Loucy (cell line): ENCODE results near the gene PDRG1.

Experiments used
- H2AFZ ChIP-seq: fragments of 200-600 bp; sonication (generic); 2 replicates; pipeline ENCODE4 v1.6.0; 2016; ENCODE audit warnings: antibody characterized with exemption, mild to moderate bottlenecking, low read length, moderate library complexity
- H3F3A ChIP-seq: fragments of 200-600 bp; 2 replicates; pipeline ENCODE4 v1.6.0; 2016; ENCODE audit warnings: antibody characterized with exemption, low read depth, mild to moderate bottlenecking
- H3K27me3 ChIP-seq: fragments of 200-600 bp; sonication (generic); 2 replicates; pipeline ENCODE4 v1.6.1; 2014; ENCODE audit warnings: low read length, mild to moderate bottlenecking; ENCODE audit not compliant: insufficient read depth, poor library complexity, severe bottlenecking
- H3K36me3 ChIP-seq: fragments of 200-600 bp; sonication (generic); 2 replicates; pipeline ENCODE4 v1.6.1; 2016; ENCODE audit warnings: low read length; ENCODE audit not compliant: insufficient read depth
- H3K4me1 ChIP-seq: fragments of 200-600 bp; sonication (generic); 2 replicates; pipeline ENCODE4 v1.5.1; 2014; ENCODE audit warnings: low read length, mild to moderate bottlenecking; ENCODE audit not compliant: insufficient read depth, poor library complexity, severe bottlenecking
- H3K4me2 ChIP-seq: fragments of 200-600 bp; sonication (generic); 2 replicates; pipeline ENCODE4 v1.6.0; 2014; ENCODE audit warnings: antibody characterized with exemption, low read length, low read depth, mild to moderate bottlenecking; ENCODE audit not compliant: poor library complexity, severe bottlenecking
- H3K4me3 ChIP-seq: fragments of 200-600 bp; sonication (generic); 2 replicates; pipeline ENCODE4 v1.5.1; 2014; ENCODE audit warnings: low read length, mild to moderate bottlenecking, mixed read lengths; ENCODE audit not compliant: poor library complexity, severe bottlenecking
- H3K79me2 ChIP-seq: fragments of 200-600 bp; sonication (generic); 2 replicates; pipeline ENCODE4 v1.6.1; 2014; ENCODE audit warnings: low read length; ENCODE audit not compliant: insufficient read depth
- H3K9ac ChIP-seq: fragments of 200-600 bp; sonication (generic); 2 replicates; pipeline ENCODE4 v1.6.0; 2014; ENCODE audit warnings: mild to moderate bottlenecking, low read depth, low read length, moderate library complexity; ENCODE audit not compliant: poor library complexity, severe bottlenecking
- H3K9me2 ChIP-seq: fragments of 200-600 bp; sonication (generic); replicated peaks from 2 replicates; pipeline ENCODE4 v1.6.1; 2016; ENCODE audit warnings: low read depth, low read length, mixed read lengths
- H3K9me3 ChIP-seq: fragments of 200-600 bp; sonication (generic); 2 replicates; pipeline ENCODE4 v1.6.1; 2014; ENCODE audit warnings: mild to moderate bottlenecking, antibody characterized with exemption, low read length, low read depth; ENCODE audit not compliant: insufficient read depth
- H4K20me1 ChIP-seq: fragments of 200-600 bp; sonication (generic); 2 replicates; pipeline ENCODE4 v1.6.0; 2014; ENCODE audit warnings: antibody characterized with exemption, low read length, mild to moderate bottlenecking; ENCODE audit not compliant: insufficient read depth, poor library complexity, severe bottlenecking
- EZH2phosphoT487 ChIP-seq: fragments of 200-600 bp; IDR thresholded peaks from 2 replicates; pipeline ENCODE4 v1.6.1; 2018; ENCODE audit warnings: antibody characterized with exemption, mild to moderate bottlenecking, moderate library complexity, borderline replicate concordance
- TF ChIP-seq, protein P1 (sequence below): fragments of 200-600 bp; sonication (generic); conservative IDR thresholded peaks from 2 replicates; pipeline ENCODE4 v1.5.1; 2014; ENCODE audit warnings: mild to moderate bottlenecking, antibody characterized with exemption, low read length

PDRG1 gene

DNA sequence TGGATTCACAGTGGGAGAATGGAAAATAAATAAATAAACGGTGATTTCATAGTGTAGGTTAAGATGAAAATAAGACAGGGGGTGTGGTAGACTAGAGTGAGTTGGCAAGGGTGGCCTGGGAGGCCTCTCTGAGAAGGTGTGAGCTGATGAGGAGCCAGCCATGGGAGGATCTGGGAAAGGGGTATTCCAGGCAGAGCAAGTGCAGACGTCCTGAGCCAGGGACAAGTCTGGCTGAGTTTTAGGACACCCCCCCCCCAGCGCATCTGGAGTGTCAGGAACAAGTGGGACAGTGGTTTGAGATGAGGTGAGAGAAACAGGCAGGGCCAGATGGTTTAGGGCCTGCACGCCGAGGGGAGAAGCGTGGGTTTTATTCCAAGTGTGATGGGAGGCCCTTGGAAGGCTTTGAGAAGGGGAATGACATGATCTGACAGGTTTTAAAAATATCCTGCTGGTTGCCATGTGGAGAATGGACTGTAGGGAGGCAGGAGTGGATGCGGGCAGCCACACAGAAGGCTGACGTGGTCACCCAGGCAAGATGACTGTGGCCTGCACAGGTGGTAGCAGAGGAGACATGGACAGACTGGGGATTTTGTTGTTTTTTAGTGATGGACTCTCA lies 37.3 kb upstream of the PDRG1 start:
- no peak overlapping the region for H3K4me3 ChIP-seq
- H3K79me2 ChIP-seq = no peaks in the 10 kb centered on the region
- no peak overlapping the region for H2AFZ ChIP-seq
- H3K36me3 ChIP-seq = no peaks in the 10 kb centered on the region
- H3K4me1 ChIP-seq = no peaks in the 10 kb centered on the region
- no peaks in the 10 kb centered on the region for H4K20me1 ChIP-seq
- no peak overlapping the region for H3K9ac ChIP-seq
- no peak overlapping the region for H3K4me2 ChIP-seq
- no peaks in the 10 kb centered on the region for H3F3A ChIP-seq
- no peaks in the 10 kb centered on the region for H3K27me3 ChIP-seq
- TF ChIP-seq, protein P1, sequence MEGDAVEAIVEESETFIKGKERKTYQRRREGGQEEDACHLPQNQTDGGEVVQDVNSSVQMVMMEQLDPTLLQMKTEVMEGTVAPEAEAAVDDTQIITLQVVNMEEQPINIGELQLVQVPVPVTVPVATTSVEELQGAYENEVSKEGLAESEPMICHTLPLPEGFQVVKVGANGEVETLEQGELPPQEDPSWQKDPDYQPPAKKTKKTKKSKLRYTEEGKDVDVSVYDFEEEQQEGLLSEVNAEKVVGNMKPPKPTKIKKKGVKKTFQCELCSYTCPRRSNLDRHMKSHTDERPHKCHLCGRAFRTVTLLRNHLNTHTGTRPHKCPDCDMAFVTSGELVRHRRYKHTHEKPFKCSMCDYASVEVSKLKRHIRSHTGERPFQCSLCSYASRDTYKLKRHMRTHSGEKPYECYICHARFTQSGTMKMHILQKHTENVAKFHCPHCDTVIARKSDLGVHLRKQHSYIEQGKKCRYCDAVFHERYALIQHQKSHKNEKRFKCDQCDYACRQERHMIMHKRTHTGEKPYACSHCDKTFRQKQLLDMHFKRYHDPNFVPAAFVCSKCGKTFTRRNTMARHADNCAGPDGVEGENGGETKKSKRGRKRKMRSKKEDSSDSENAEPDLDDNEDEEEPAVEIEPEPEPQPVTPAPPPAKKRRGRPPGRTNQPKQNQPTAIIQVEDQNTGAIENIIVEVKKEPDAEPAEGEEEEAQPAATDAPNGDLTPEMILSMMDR = no peak
- no peak for TF ChIP-seq EZH2phosphoT487
- H3K9me2 ChIP-seq = no peaks in the 10 kb centered on the region
- no peaks in the 10 kb centered on the region for H3K9me3 ChIP-seq

DNA sequence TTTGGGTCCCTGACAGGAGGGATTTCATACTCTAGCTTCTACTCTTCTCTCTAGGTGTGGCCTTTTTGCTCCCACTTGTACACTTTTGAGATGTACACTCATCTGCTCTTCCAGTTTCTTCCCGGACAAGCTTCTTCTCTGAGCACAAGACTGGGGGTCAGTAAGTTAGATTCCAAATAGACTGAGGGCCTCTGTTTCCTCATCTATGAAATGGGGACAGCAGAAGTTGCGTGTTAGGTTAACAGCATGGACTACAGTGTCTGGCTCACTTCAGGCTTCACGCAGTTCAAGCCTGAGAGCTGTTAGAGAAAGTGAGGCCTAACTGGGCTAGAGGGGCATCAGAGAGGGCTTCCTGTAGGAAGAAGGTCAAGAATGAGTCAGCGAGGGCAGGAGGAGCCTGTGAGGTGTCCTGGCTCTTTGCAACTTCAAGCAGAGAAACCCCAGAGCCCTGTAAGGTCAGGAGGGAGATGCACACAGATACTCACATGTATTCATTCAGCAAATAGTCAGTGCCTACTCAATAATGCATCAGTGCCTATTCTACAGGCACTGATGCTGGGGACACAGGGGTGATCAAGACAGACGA lies 36.7 kb upstream of the PDRG1 start:
- Histone ChIP-seq H3K4me1 (no peaks in the 10 kb centered on the region), H3K4me3 (no peak overlapping the region), H4K20me1 (no peaks in the 10 kb centered on the region), H2AFZ (no peak overlapping the region), H3K36me3 (no peaks in the 10 kb centered on the region), H3K79me2 (no peaks in the 10 kb centered on the region), H3F3A (no peaks in the 10 kb centered on the region), H3K27me3 (no peaks in the 10 kb centered on the region), H3K9me3 (no peaks in the 10 kb centered on the region), H3K4me2 (no peak overlapping the region), H3K9me2 (no peaks in the 10 kb centered on the region), H3K9ac (no peak overlapping the region)
- no peak for TF ChIP-seq EZH2phosphoT487
- TF ChIP-seq, protein P1 = no peak

DNA sequence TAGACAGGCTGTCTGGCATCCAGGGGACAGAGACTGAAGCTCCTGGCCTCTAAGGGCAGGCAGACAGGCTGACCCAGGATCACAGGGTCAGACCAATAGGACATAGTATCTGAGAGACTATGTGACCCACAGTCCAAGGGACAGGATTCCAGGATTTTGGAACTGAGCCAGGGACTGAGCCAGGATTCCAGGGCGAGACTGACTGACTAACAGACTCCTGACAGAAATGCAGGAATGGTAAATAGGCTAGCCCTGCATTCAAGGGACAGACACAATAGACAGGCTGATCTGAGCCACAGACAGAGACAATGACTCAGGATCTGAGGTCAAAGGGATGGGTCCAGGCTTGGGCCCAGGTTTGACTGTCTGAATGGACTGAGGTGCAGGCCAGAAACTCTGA lies 35.9 kb upstream of the PDRG1 start:
- Histone ChIP-seq H2AFZ (no peak overlapping the region), H3K27me3 (no peaks in the 10 kb centered on the region), H4K20me1 (no peaks in the 10 kb centered on the region), H3K79me2 (no peaks in the 10 kb centered on the region), H3K9me3 (no peaks in the 10 kb centered on the region), H3K4me1 (no peaks in the 10 kb centered on the region), H3K4me2 (no peak overlapping the region), H3K36me3 (no peaks in the 10 kb centered on the region), H3K9ac (no peak overlapping the region), H3F3A (no peaks in the 10 kb centered on the region), H3K9me2 (no peaks in the 10 kb centered on the region), H3K4me3 (no peak overlapping the region)
- TF ChIP-seq, protein P1 = no peak
- no peak for TF ChIP-seq EZH2phosphoT487
